KOPT-K1 (cell line): ENCODE measurements around the gene GVQW3.

Experiments used
- H3K27ac ChIP-seq: fragments of 200-600 bp; sonication (generic); 2 replicates; pipeline ENCODE4 v1.5.1; 2016; ENCODE audit warnings: antibody characterized with exemption, mild to moderate bottlenecking, low read depth, low read length; ENCODE audit not compliant: poor library complexity, severe bottlenecking
- H3K36me3 ChIP-seq: fragments of 200-600 bp; sonication (generic); 2 replicates; pipeline ENCODE4 v1.5.1; 2017; ENCODE audit warnings: antibody characterized with exemption, mild to moderate bottlenecking, low read length, moderate library complexity; ENCODE audit not compliant: insufficient read depth
- H3K9me3 ChIP-seq: fragments of 200-600 bp; sonication (generic); 2 replicates; pipeline ENCODE4 v1.5.1; 2017; ENCODE audit warnings: antibody characterized with exemption, low read length, mild to moderate bottlenecking; ENCODE audit not compliant: insufficient read depth, poor library complexity, severe bottlenecking

Gene GVQW3

DNA sequence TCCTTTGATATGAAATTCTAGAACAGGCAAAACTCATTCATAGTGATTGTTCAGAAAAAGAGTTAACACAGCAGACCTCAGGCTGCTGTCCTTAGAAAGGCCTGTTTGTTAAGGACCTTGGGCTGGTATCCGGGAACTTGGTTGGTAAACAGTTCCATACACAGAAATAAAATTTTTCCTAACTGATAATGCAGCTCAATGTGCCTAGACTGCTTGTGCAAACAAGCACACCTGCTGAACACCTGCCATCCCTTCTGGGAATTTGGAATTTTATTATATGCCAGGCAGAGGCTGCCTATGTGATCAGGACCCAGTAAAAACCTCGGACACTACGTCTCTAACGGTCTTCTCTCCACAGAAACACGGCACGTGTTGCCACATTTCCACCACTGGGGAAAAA lies 11.7 kb upstream of the GVQW3 start:
- Histone ChIP-seq H3K9me3 (no peaks in the 10 kb centered on the region), H3K36me3 (peaks cover 9% of the 10 kb centered on the region), H3K27ac (no peak overlapping the region)

DNA sequence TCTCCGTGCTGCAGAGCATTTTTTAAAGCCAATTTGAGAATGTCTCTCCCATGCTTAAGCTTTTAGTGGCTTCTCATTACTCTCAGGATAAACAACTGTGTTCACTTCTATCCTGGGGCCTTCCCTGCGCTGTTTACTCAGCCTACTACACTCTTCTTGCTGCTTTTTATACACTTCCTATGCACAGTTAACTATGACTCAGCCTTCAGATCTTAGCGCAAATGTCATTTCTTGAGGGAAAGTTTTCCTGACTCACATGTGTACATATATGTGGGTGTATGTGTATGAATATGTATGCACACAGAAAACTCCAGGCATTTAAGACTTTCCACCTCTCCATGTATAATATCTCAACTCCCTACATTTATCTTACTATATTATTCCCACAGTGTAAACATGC lies 10.0 kb upstream of the GVQW3 start:
- H3K27ac ChIP-seq: no peak overlapping the region

DNA sequence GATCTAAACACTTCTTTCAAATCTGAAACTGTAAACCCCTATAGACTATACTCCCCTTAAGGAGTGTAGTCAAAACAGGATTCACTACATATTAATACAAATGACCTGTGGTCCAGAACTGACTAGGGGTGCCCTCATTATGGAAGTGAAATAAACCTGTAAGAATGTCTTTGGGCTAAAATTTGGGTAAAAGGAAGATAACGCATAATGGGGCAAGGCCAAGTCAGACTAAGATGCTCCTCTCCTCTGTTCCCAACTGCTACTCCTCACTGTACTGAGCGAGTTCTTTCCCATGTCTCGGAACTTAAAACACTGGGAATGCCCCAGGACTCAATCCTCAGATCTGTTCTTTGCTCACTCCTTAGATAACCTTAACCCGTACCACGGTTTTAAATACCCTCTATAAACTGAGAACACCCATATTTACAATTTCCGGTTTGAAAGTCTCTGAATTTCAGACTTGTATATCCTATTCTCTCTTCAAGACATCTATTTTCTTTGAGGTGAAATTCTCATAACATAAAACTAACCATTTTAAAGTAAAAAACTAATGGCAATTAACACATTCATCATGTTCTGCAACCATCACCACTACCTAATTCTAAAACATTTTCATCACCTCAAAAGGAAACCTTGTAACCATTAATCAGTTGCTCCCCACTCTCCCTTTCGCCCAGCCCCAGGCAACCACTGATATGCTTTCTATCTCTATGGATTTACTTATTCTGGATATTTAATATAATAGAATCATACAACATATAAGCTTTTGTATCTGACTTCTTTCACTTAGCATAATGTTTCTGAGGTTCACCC lies 4.2 kb upstream of the GVQW3 start:
- Histone ChIP-seq H3K27ac (no peak overlapping the region), H3K36me3 (no peaks in the 10 kb centered on the region), H3K9me3 (no peaks in the 10 kb centered on the region)

More for the DNA sequence above, 10.0 kb upstream of the GVQW3 start:
- H3K36me3 ChIP-seq: no peaks in the 10 kb centered on the region
- H3K9me3 ChIP-seq: no peaks in the 10 kb centered on the region

DNA sequence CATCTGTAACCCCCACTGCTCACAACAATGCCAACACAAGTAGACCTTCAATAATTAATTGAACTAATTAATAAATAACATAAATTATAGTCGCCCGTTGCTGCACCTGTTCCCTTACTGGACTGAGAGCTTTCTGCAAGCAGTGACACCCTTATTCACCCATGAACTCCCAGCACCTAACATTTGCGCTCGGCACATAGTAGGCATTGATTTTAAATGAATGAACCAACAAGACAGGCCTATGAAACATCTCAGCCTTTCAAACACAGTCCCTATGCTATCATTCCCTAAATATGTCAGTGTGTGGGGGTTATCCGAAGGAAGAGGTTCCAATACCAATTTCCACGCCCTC lies 1.3 kb upstream of the GVQW3 start:
- no peaks in the 10 kb centered on the region for H3K9me3 ChIP-seq
- H3K36me3 ChIP-seq: peaks cover 4% of the 10 kb centered on the region; the same call in 1 of the 2 replicates
- H3K27ac ChIP-seq: peak overlapping the region; percentile 56

DNA sequence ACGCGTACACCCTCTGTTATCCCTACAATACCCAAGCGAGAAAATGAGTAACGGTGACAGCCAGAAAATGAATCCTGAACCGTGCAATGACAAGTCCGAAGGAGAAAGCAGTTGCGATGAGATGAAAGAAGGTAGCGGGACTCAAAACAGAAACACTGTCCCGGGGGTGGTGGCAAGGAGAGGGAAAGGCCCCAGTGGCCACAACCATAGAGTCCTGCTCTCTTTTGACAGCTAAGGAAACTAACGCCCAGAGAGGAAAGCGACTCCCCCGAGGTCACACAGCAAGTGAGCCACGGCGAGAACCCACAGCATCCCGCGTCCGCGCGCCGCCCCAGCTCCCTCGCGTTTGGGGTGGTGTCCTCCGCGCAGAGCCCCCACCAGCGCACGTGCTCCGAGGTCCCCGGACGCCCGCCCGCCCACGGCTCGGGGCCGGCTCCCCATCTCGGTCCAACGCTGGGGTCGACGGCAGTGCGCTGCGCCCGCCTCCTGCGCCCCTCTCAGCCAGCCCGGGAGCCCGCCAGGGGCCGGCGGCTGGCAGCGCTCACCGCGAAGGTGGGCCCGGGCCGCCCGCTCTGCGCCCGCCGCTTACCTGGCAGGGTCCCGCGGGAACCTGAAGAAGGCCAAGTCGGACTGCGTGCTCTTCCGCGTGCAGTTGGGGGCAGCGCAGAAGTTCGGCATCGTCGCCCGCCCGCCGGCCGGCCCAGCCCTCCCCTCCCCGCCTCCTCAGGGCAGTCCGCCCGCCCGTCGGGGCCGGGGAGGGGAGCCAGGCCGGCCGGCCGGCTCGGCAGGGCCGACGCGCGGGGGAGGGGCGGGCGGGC lies 755 bp upstream of the GVQW3 start:
- Histone ChIP-seq H3K36me3 (peaks cover 6% of the 10 kb centered on the region; the same call in 1 of the 2 replicates), H3K9me3 (no peaks in the 10 kb centered on the region), H3K27ac (peak overlapping the region; percentile 56)

DNA sequence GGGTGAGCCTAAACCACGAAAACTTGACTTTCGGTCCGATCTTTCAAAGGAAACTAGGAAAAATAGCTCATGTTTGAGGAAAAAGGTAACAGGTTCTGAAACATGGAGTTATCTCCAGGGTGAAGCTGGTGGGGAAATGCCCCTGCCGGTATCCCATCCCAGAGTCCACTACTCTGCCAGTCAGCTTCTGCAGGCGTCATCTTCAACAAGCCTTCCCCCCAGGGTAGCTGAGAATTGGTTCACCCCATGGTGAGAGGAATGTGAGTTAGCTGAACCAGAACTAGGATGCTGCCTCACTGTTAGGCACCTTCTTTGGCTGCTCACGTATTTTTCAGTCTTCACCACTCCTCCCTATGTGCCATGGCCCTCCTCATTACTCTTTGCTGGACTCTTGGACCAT lies 1.1 kb downstream of the GVQW3 start:
- Histone ChIP-seq H3K27ac (peak overlapping the region; percentile 56), H3K36me3 (peaks cover 6% of the 10 kb centered on the region; the same call in 1 of the 2 replicates), H3K9me3 (no peaks in the 10 kb centered on the region)

DNA sequence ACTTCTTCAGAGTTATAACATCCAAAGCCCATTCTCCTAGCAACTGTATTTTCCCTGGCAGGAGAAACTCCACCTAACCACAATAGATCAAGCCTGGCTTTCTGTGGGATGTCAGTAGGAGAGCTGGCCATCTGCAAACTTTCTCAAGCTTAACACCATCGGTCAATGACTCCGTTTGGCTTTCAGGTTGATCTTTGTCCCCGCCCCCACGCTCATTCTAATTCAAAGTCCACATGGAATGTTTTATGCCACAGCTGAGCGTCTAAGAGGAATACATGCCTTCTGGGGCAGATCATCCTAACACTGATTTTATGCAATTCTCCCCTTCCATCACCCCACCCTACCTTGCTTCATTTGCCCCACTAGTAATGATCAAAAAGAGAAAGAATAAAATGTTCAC lies 4.8 kb downstream of the GVQW3 start:
- H3K9me3 ChIP-seq: no peaks in the 10 kb centered on the region
- H3K27ac ChIP-seq: no peak overlapping the region
- H3K36me3 ChIP-seq: peaks cover 6% of the 10 kb centered on the region; the same call in 1 of the 2 replicates

DNA sequence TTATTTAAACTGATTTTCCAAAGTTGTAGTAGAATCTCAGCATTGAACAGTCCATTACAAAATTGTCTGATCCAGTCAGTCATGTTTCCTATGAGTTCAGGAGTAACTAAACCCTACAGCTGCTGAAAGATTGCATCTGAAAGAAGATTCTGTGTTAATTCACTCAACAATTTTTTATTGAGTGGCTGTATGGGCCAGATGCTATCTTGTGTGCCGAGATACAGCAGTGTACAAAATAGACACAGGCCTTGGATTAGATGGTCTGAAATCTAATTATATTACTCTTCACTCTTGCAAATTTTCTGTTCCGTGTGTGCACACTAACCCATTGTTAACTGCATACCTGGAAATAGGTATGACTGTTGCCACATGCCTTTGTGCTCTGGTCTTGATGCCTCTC lies 7.3 kb downstream of the GVQW3 start:
- Histone ChIP-seq H3K36me3 (peaks cover 6% of the 10 kb centered on the region; the same call in 1 of the 2 replicates), H3K9me3 (no peaks in the 10 kb centered on the region), H3K27ac (no peak overlapping the region)

DNA sequence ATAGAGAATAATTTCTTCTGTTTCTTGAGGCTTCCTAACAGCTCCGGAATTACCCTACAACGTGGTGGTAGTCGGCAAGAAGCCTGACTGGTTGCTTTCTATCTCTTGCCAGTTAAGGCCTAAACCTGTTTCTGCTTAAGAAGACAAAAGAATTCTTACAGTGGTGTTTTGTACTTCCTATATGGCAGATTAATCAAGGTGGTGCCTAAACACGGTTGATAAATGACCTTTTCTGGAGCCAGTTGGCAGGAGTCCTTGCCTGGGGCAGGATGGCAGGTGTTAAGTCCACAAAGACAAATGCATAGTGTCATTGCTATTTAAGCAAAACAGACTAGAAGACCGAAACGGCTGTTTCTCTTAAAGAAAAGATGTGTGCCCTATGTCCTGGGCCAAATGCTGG lies 9.9 kb downstream of the GVQW3 start:
- no peaks in the 10 kb centered on the region for H3K9me3 ChIP-seq
- H3K36me3 ChIP-seq: no peaks in the 10 kb centered on the region
- H3K27ac ChIP-seq: no peak overlapping the region

DNA sequence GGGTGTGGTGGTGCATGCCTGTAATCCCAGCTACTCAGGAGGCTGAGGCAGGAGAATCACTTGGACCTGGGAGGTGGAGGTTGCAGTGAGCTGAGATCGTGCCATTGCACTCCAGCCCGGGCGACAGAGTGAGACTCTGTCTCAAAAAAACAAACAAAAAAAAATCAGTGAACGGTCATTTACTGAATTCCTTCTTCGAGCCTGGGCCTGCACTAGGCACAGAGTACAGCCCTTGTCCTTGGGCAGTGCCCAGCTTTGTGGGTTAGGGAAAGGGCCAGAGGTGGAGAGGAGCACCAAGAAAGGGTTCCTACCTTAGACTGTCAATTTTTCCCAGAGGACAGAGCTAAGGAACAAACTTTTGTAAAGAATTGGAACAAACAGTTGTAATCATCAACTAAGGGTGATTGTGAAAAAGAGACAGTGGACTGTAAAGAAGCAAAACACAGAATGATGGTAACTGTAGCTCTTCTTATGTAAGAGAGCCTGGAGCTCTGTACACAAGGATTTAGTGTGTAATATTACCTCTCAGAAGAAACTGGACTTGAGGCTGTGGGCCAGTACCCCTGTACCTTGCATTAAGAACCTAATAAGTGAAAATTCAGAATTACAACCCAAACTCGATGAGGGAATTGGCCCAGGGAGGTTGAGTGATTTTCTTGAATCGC lies 10.8 kb downstream of the GVQW3 start:
- H3K36me3 ChIP-seq: no peaks in the 10 kb centered on the region
- H3K27ac ChIP-seq: no peak overlapping the region
- no peaks in the 10 kb centered on the region for H3K9me3 ChIP-seq

DNA sequence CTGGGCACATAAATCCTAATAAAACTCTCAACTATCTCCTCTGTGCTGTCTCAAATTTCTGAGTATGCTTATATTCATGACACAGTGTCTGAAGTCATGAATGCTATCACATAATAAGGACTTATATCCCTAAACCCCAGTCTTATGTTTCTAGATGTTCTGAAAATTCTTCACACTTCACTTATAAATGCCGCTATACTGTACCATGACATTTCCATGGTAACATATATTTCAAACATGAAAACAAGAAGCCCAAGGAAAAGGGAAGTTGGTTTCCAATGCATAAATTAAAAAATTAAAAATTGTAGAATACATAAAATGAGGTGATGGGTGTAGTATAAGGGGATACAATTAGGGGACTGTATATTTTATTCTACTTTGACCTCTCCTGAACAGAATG lies 11.7 kb downstream of the GVQW3 start:
- no peaks in the 10 kb centered on the region for H3K9me3 ChIP-seq
- no peak overlapping the region for H3K27ac ChIP-seq
- H3K36me3 ChIP-seq: no peaks in the 10 kb centered on the region

DNA sequence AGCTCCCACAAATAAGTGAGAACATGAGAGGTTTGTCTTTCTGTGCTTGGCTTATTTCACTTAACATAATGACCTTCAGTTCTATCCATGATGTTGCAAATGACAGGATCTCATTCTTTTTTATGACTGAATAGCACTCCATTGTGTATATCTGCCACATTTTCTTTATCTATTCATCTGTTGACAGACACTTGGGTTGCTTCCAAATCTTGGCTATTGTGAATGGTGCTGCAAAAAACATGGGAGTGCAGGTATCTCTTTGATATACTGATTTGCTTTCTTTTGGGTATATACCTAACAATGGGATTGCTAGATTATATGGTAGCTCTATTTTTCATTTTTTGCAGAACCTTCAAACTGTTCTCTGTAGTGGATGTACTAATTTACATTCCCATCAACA lies 13.3 kb downstream of the GVQW3 start:
- no peaks in the 10 kb centered on the region for H3K9me3 ChIP-seq
- H3K27ac ChIP-seq: no peak overlapping the region
- no peaks in the 10 kb centered on the region for H3K36me3 ChIP-seq

DNA sequence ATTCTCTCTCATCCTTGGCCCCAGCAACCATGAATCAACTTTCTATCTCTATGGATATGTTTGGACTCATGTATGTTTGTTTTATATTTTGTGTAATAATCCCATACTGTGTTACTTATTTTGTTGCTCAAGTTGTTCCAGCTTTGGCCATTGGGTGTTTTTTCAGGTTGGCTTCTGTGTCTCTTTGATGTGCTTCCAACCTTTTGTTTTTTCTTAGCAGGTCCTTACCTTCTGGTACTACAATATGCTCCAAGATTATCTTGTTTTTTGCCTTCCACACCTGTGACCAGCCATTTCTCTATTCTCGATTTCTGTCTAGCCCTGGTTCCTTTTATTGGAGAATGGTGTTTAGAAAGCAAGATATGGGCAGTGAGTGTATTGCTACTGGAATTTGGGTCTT lies 14.2 kb downstream of the GVQW3 start:
- Histone ChIP-seq H3K27ac (no peak overlapping the region), H3K9me3 (no peaks in the 10 kb centered on the region), H3K36me3 (no peaks in the 10 kb centered on the region)

DNA sequence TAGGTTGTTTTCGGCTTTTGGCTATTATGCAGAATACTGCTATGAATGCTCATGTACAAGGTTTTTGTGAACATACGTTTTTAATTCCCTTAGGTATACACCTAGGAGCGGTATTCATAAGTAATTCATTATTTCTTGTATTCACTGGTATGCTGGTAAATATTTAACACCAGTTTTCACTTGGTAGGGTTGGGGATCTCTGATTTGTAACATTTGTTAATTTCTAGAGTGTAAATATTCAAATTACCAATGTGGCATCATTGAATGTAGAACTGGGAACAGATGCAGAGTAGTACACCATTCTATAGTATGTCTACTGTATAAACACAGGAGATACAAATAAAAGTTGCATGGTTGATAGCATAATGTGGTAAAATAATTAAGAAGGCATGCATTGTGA lies 16.3 kb downstream of the GVQW3 start:
- no peaks in the 10 kb centered on the region for H3K36me3 ChIP-seq
- H3K27ac ChIP-seq: no peak overlapping the region
- H3K9me3 ChIP-seq: no peaks in the 10 kb centered on the region

DNA sequence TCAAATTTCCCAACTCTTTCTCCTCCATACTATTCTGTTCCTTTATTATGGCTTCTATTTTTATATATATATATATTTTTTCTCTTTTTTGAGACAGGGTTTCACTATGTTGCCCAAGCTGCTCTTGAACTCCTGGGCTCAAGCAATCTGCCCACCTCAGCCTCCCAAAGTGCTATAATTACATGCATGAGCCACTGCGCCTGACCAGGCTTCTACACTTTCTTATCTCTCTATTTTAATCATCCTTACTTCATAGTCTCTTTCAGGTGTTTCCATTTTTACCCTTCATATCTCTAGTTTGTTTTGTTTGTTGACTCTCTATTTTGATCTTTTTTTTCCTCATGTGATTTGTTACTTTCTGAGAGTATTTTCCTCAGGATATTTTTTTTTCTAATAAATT lies 19.8 kb downstream of the GVQW3 start:
- Histone ChIP-seq H3K36me3 (no peaks in the 10 kb centered on the region), H3K27ac (no peak overlapping the region), H3K9me3 (no peaks in the 10 kb centered on the region)
